Spleen (tissue), 11 donors: ENCODE measurements around the gene CFAP43. TPM values are rescaled to one million over a fixed set of nuclear protein-coding genes. Genes with fewer than 3 reads are reported as not detected.
A peak's percentile ranks its signal among the peaks of the same experiment; 100 is the strongest.

Experiments used
- DNase-seq: peaks from one replicate; pipeline ENCODE4 v3.0.0-alpha.2; 2020
- H3K27ac ChIP-seq, 8 donors: fragments of 200-600 bp; sonication (generic) in 7 of 8; 1 replicate in 4 of 8; 2 replicates in 4 of 8; pipeline versions ENCODE4 v1.5.0 to v1.8.0; 2016 to 2021; ENCODE audit warnings: inconsistent platforms in 4 of 8, mild to moderate bottlenecking in 4 of 8, moderate library complexity in 1 of 8
- H3K27me3 ChIP-seq, 7 donors: fragments of 200-600 bp; sonication (generic) in 6 of 7; replicated peaks in 1 of 7; 1 replicate in 4 of 7; 2 replicates in 3 of 7; pipeline versions ENCODE4 v1.5.0 to v1.8.0; 2016 to 2021; ENCODE audit warnings: inconsistent platforms in 3 of 7, mild to moderate bottlenecking in 1 of 7
- H3K36me3 ChIP-seq, 6 donors: fragments of 200-600 bp; sonication (generic) in 5 of 6; 1 replicate in 4 of 6; 2 replicates in 2 of 6; pipeline versions ENCODE4 v1.5.0 to v1.8.0; 2016 to 2021; ENCODE audit warnings: inconsistent platforms in 2 of 6
- H3K4me1 ChIP-seq, 6 donors: fragments of 200-600 bp; sonication (generic) in 5 of 6; 1 replicate in 3 of 6; 2 replicates in 3 of 6; pipeline versions ENCODE4 v1.5.0 to v1.8.0; 2016 to 2021; ENCODE audit warnings: inconsistent platforms in 3 of 6
- H3K4me3 ChIP-seq, 8 donors: fragments of 200-600 bp; sonication (generic) in 7 of 8; 1 replicate in 4 of 8; 2 replicates in 4 of 8; pipeline versions ENCODE4 v1.5.0 to v1.8.0; 2016 to 2021; ENCODE audit warnings: inconsistent platforms in 4 of 8, mild to moderate bottlenecking in 4 of 8, moderate library complexity in 2 of 8
- H3K9me3 ChIP-seq, 8 donors: fragments of 200-600 bp; sonication (generic) in 7 of 8; 1 replicate in 4 of 8; 2 replicates in 4 of 8; pipeline versions ENCODE4 v1.5.0 to v1.8.0; 2016 to 2021; ENCODE audit warnings: inconsistent platforms in 4 of 8
- POLR2A ChIP-seq, 3 donors: fragments of 450-650 bp; IDR thresholded peaks; one replicate each; pipeline ENCODE4 v1.5.1; 2017; ENCODE audit warnings: antibody characterized with exemption in 3 of 3, mild to moderate bottlenecking in 1 of 3
- POLR2AphosphoS5 ChIP-seq, 3 donors: sonication (generic); formaldehyde crosslinking; IDR thresholded peaks; one replicate each; pipeline ENCODE4 v1.5.1; 2017; ENCODE audit warnings: antibody characterized with exemption in 3 of 3
- WGBS, 5 donors: extraction: QIAGEN DNeasy Blood & Tissue Kit in 3 of 5; methylation state at CpG; one replicate each; pipeline versions ENCODE4 v1.1.5 to v1.1.7; 2013 to 2018; 5-methylcytosine and 5-hydroxymethylcytosine counted together
- intact Hi-C: fragments of 100-400 bp; cut with DNase I; formaldehyde crosslinking; loops from one replicate; pipeline ENCODE4 v1.15.0; 2023; ENCODE audit warnings: low total_unique reads
- polyA plus RNA-seq, 3 donors: library from polyadenylated mRNA; stranded (reverse); fragments of 200-250 nt; gene quantifications; one replicate each; pipeline ENCODE4 v1.2.1, GENCODE V29; 2013
- total RNA-seq, 7 donors: library from RNA; depleted of rRNA in 3 of 7; stranded (reverse); fragments of >200 nt in 3 of 7; fragmentation: NEBNext Ultra II Directional in 4 of 7; extraction: Animal tissue kit (Norgen Biotek cat#: 25700) in 4 of 7; gene quantifications; one replicate each; pipeline versions ENCODE4 v1.1.0 to v1.2.1, GENCODE V29; 2016 to 2021
- TF ChIP-seq, protein P1 (sequence below), 11 experiments: fragments of 200-600 bp in 7 of 11; fragments of 450-650 bp in 4 of 11; sonication (generic) in 4 of 11; IDR thresholded peaks in 8 of 11; conservative IDR thresholded peaks in 3 of 11; 1 replicate in 7 of 11; 2 replicates in 4 of 11; pipeline versions ENCODE4 v1.4.0 to v1.8.0; 2016 to 2021; ENCODE audit warnings: antibody characterized with exemption in 11 of 11, inconsistent platforms in 4 of 11, mild to moderate bottlenecking in 1 of 11
- donor health status: healthy with polysubstance abuse.
- donor health status: DM: no; HTN: no; CAD: no; lungs with moderate emphysema.
- donor health status: DM: no; HTN: no; CAD: no.
- donor health status: Bipolar disorder and iron deficiency.
- donor health status: healthy.
- donor health status: DM: no; HTN: no; CAD: no.
- donor health status: DM: yes; HTN: yes; CAD: no.

CFAP43 gene
- total and polyA plus RNA-seq, 10 donors, result 0.13 to 1.1 (median 0.25) TPM; not detected in 1

DNA sequence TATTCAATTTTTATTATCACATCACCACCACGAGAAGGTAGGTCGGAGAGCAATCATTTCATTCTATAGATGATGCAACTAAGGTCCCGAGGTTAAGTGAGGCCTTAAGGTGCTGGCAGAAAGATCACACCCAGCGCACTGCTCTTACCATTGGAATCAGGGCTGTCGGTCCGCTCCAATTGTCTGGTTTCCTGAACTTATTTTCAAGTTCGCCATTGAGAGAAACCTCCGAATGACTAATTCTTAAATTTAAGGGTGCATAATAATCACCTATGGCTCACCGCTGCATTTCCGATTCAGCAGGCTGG, 36.2 kb upstream of the CFAP43 start:
- intact Hi-C loops, result no loop called here
- H3K27me3 ChIP-seq, result no peaks in the 10 kb centered on the region
- WGBS, 5 donors, result 9 to 11% (median 10%) methylated on average over 10 of the region's 10 CpGs
- H3K9me3 ChIP-seq, result no peaks in the 10 kb centered on the region
- no peak for TF ChIP-seq POLR2A (IDR thresholded peaks at IDR 0.05)
- no peak for TF ChIP-seq POLR2AphosphoS5 (IDR thresholded peaks at IDR 0.05)
- TF ChIP-seq, protein P1, sequence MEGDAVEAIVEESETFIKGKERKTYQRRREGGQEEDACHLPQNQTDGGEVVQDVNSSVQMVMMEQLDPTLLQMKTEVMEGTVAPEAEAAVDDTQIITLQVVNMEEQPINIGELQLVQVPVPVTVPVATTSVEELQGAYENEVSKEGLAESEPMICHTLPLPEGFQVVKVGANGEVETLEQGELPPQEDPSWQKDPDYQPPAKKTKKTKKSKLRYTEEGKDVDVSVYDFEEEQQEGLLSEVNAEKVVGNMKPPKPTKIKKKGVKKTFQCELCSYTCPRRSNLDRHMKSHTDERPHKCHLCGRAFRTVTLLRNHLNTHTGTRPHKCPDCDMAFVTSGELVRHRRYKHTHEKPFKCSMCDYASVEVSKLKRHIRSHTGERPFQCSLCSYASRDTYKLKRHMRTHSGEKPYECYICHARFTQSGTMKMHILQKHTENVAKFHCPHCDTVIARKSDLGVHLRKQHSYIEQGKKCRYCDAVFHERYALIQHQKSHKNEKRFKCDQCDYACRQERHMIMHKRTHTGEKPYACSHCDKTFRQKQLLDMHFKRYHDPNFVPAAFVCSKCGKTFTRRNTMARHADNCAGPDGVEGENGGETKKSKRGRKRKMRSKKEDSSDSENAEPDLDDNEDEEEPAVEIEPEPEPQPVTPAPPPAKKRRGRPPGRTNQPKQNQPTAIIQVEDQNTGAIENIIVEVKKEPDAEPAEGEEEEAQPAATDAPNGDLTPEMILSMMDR (IDR thresholded peaks at IDR 0.05 in 8 of 11, conservative IDR thresholded peaks at IDR 0.05 in 3 of 11), result no peak
- peak overlapping the region; percentile 76 to 97 (median 92) for H3K27ac ChIP-seq
- no peak for DNase-seq
- peak overlapping the region; percentile 49 to 93 (median 76) for H3K4me3 ChIP-seq
- H3K36me3 ChIP-seq, result peaks cover 0 to 49% (median 34%) of the 10 kb centered on the region in 6 donors
- peaks cover 9 to 58% (median 53%) of the 10 kb centered on the region in 6 donors for H3K4me1 ChIP-seq

DNA sequence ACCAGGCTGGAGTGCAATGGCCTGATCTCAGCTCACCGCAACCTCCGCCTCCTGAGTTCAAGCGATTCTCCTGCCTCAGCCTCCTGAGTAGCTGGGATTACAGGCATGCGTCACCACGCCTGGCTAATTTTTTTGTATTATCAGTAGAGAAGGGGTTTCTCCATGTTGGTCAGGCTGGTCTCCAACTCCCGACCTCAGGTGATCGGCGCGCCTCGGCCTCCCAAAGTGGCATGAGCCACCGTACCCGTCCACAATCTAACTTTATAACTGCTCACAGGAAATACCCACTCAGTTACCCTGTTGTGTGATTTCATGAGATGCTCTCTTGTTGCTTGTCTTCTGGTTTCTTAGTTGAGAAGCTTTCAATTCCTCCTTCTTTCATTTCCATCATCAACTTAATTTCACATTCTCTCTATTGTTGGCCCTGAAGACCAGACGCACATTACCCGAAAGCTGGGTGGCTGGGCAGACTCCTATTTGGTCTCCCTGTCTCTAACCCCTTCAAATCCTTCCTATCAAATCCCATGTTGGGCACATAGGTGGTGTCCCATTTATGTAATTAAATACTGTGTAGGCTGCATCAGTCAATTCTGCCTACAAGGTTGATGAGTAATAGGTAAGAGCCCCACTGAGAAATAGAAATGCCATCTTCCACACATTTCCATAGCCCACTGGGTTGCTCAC, 35.7 kb upstream of the CFAP43 start:
- Histone ChIP-seq H3K27ac (peak overlapping the region; percentile 76 to 97 (median 92)), H3K9me3 (no peaks in the 10 kb centered on the region), H3K27me3 (no peaks in the 10 kb centered on the region), H3K36me3 (peaks cover 0 to 54% (median 39%) of the 10 kb centered on the region in 6 donors), H3K4me1 (peaks cover 10 to 63% (median 56%) of the 10 kb centered on the region in 6 donors), H3K4me3 (peak overlapping the region; percentile 49 to 93 (median 76))
- WGBS, 5 donors, result 79 to 84% (median 82%) methylated on average over 14 of the region's 14 CpGs
- intact Hi-C loops, result no loop called here
- peak; percentile 76 for DNase-seq
- TF ChIP-seq POLR2A (IDR thresholded peaks at IDR 0.05) (no peak), POLR2AphosphoS5 (IDR thresholded peaks at IDR 0.05) (peak in 1 of 3 donors; percentile 34)
- TF ChIP-seq, protein P1 (IDR thresholded peaks at IDR 0.05 in 8 of 11, conservative IDR thresholded peaks at IDR 0.05 in 3 of 11), result no peak

DNA sequence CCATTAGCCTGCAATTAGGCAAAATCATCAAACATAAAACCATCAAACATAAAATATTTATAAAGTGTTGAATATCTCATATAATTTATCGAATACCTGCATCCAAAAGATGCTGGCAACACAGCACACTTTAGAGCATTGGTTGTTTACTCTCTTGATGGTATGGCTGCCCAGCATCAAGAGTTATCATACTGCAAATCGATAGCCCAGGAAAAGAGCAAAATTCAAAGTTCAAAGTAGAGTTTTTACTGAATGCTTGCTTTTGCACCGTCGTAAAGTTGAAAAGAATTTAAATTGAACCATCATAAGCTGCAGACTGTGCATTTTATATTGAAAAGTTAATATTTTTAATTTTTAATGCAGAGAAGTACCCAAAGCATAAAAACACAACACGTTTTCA, 32.6 kb upstream of the CFAP43 start:
- Histone ChIP-seq H3K4me3 (no peak overlapping the region), H3K27ac (no peak overlapping the region), H3K4me1 (peaks cover 15 to 93% (median 80%) of the 10 kb centered on the region in 6 donors), H3K27me3 (no peaks in the 10 kb centered on the region), H3K36me3 (peaks cover 0 to 85% (median 59%) of the 10 kb centered on the region in 6 donors), H3K9me3 (no peaks in the 10 kb centered on the region)
- TF ChIP-seq, protein P1 (IDR thresholded peaks at IDR 0.05 in 8 of 11, conservative IDR thresholded peaks at IDR 0.05 in 3 of 11), result no peak
- TF ChIP-seq POLR2A (IDR thresholded peaks at IDR 0.05) (no peak), POLR2AphosphoS5 (IDR thresholded peaks at IDR 0.05) (no peak)
- intact Hi-C loops, result no loop called here
- WGBS, 5 donors, result 93 to 95% (median 94%) methylated on average over 5 of the region's 5 CpGs
- no peak for DNase-seq

DNA sequence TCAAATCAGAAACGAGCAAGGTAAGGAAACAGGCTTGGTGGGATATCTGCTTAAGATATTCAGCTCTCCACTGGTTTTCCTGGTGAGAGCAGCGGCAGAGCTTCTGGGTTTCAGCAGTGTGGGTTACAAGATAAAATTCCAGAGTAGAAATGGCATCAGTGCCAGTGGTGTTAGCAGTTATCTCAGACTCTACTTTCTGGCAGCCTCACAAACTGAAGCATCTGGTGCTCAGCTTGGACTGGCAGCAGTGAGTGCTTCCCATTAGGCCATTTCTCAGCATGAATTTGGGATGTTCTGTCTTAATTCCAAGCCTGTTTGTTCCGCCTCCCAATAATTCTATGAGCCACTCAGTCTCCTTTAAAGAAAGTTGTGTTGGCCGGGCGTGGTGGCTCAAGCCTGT, 29.9 kb upstream of the CFAP43 start:
- peaks cover 0 to 100% (median 68%) of the 10 kb centered on the region in 6 donors for H3K36me3 ChIP-seq

More for the DNA sequence above, 29.9 kb upstream of the CFAP43 start:
- intact Hi-C loops, result no loop called here
- no peak overlapping the region for H3K4me3 ChIP-seq
- peaks cover 31 to 100% (median 86%) of the 10 kb centered on the region in 6 donors for H3K4me1 ChIP-seq
- no peak for DNase-seq
- 84 to 91% (median 88%) methylated on average over 5 of the region's 5 CpGs for WGBS, 5 donors
- TF ChIP-seq POLR2A (IDR thresholded peaks at IDR 0.05), result no peak
- TF ChIP-seq, protein P1 (IDR thresholded peaks at IDR 0.05 in 8 of 11, conservative IDR thresholded peaks at IDR 0.05 in 3 of 11), result no peak
- no peak for TF ChIP-seq POLR2AphosphoS5 (IDR thresholded peaks at IDR 0.05)
- no peaks in the 10 kb centered on the region for H3K27me3 ChIP-seq
- peak overlapping the region in 2 of 8 donors; percentile 61 to 63 for H3K27ac ChIP-seq
- H3K9me3 ChIP-seq, result no peaks in the 10 kb centered on the region
